Peyer's patch (tissue), 4 donors: ENCODE results near the gene UTP14C.
A peak's percentile ranks its signal among the peaks of the same experiment; 100 is the strongest.

ENCODE experiments used
- CTCF ChIP-seq, 6 experiments: fragments of 450-650 bp in 4 of 6; fragments of 200-600 bp in 2 of 6; sonication (generic) in 1 of 6; IDR thresholded peaks; one replicate each; pipeline ENCODE4 v1.5.1; 2017 to 2019; ENCODE audit warnings: antibody characterized with exemption in 6 of 6, mild to moderate bottlenecking in 3 of 6, moderate library complexity in 1 of 6
- POLR2A ChIP-seq, 2 donors: fragments of 450-650 bp; IDR thresholded peaks; one replicate each; pipeline ENCODE4 v1.5.1; 2017; ENCODE audit warnings: antibody characterized with exemption in 2 of 2, mild to moderate bottlenecking in 2 of 2, moderate library complexity in 2 of 2

DNA sequence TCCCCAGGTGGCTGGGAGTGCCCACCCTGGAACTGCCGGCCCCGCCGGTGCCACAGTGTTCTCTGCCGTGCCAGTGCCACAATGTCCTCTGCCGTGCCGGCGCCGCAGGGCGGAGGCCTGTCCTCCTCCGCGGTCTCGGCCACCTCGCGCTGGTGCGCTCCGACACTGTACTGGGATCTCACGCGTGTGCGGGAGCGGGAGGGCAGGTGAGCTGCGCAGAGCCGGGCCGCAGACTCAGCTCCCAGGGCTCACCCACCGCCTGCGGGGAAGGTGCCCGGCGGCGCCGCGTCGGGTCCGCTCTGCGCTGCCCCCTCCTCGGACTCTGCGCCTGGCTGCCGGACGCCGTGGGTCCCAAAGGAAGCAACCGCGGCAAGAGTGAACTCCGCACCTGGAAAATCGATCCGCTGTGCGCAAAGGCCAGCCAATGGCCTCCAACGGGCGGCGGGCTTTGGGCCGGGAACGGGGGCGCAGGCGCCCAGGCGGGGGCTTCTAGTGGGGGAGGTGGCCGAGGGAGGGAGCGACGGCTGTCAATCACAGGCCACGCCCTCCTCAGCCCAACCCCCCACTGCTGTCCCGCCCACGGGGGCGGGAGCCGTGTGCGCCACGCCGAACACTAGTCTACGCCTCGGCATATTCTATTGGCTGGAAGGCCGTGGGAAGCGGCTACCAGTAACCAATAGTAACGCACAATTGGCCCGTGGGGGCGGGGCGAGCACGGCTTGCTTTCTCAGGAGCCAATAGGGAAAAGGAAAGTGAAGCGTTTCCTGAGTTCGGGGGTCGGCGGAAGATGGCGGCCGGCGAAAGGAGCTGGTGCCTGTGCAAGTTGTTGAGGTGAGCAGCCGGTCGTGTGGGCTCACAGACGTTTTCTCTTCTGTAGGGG, 12.6 kb upstream of the UTP14C start, which contains the start of gene ALG11:
- TF ChIP-seq POLR2A (IDR thresholded peaks at IDR 0.05), result peak; percentile 44 to 45
- TF ChIP-seq CTCF (IDR thresholded peaks at IDR 0.05), result no peak
